A673 (cell line): ENCODE data around the gene CPN2.

ENCODE experiments used
- EZH2 ChIP-seq: fragments of 200-600 bp; sonication (generic); IDR thresholded peaks from 2 replicates; pipeline ENCODE4 v1.6.1; 2017; ENCODE audit warnings: borderline replicate concordance, low read depth, mild to moderate bottlenecking, mixed read lengths, antibody characterized with exemption, low read length; ENCODE audit not compliant: poor library complexity, severe bottlenecking
- TF ChIP-seq, protein P1 (sequence below): fragments of 300-800, 200-600 bp; sonication (generic); conservative IDR thresholded peaks from 2 replicates; pipeline ENCODE4 v1.5.1; 2017; ENCODE audit warnings: low read depth, mild to moderate bottlenecking, antibody characterized with exemption, low read length, moderate library complexity, mixed read lengths

DNA sequence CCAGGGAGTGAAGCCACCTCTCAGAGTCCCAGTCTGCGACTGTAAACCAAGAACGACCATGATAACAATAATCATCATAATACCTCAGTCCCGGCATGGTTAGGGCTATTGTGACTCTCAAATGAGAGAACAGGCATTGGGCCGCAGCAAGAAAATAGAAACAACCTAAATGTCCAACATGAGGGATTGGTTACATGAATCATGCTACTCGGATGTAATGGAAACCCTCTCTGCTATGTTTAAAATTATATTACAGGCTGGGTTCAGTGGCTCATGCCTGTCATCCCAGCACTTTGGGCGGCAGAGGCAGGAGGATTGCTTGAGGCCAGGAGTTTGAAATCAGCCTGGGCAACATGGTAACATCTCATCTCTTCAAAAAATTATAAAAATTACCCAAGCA is 2.8 kb downstream of the CPN2 start:
- TF ChIP-seq, protein P1, sequence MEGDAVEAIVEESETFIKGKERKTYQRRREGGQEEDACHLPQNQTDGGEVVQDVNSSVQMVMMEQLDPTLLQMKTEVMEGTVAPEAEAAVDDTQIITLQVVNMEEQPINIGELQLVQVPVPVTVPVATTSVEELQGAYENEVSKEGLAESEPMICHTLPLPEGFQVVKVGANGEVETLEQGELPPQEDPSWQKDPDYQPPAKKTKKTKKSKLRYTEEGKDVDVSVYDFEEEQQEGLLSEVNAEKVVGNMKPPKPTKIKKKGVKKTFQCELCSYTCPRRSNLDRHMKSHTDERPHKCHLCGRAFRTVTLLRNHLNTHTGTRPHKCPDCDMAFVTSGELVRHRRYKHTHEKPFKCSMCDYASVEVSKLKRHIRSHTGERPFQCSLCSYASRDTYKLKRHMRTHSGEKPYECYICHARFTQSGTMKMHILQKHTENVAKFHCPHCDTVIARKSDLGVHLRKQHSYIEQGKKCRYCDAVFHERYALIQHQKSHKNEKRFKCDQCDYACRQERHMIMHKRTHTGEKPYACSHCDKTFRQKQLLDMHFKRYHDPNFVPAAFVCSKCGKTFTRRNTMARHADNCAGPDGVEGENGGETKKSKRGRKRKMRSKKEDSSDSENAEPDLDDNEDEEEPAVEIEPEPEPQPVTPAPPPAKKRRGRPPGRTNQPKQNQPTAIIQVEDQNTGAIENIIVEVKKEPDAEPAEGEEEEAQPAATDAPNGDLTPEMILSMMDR: no peak
- no peak for TF ChIP-seq EZH2
